IMR-90 (cell line): ENCODE data around the gene FBXL13. TPM values are rescaled to one million over a fixed set of nuclear protein-coding genes. Genes with fewer than 3 reads are reported as not detected.

Experiments used
- ATAC-seq: fragments of 200-7000 bp; cut with Tn5 transposase; 2 replicates; pipeline ENCODE4 v1.9.1; 2020; ENCODE audit warnings: low read depth, mild to moderate bottlenecking, moderate library complexity
- BruUV-seq: library from RNA; stranded (reverse); fragments of 400-500 nt; replicated peaks from 2 replicates; lab custom pipeline; 2021; lab: Mats Ljungman, UMichigan
- CTCF ChIA-PET: fragments of 300-600 bp; formaldehyde crosslinking; extraction: SDS; loops from one replicate; lab custom pipeline; 2021; ENCODE audit warnings: antibody characterized with exemption; lab: Yijun Ruan, JAX
- POLR2A ChIA-PET: fragments of 300-600 bp; sonication (Branson Sonifier 250); formaldehyde crosslinking; loops from one replicate; lab custom pipeline; 2022; ENCODE audit warnings: antibody characterized with exemption; ENCODE audit not compliant: unreplicated experiment; lab: Charles Lee
- DNase-seq: peaks from one replicate; pipeline ENCODE4 v3.0.0; 2013
- H2AFZ ChIP-seq: replicated peaks from 2 replicates; pipeline ENCODE3; 2013; ENCODE audit warnings: low read length, mild to moderate bottlenecking; ENCODE audit not compliant: poor library complexity
- H2AK5ac ChIP-seq: 2 replicates; pipeline ENCODE4 v1.6.1; 2013; ENCODE audit warnings: low read depth, low read length, inconsistent platforms
- H2AK9ac ChIP-seq: replicated peaks from 2 replicates; pipeline ENCODE3; 2013; ENCODE audit warnings: mild to moderate bottlenecking, low read depth, low read length, moderate library complexity; ENCODE audit not compliant: poor library complexity
- H2BK120ac ChIP-seq: 2 replicates; pipeline ENCODE4 v1.6.1; 2013; ENCODE audit warnings: low read depth, low read length, inconsistent platforms
- H2BK15ac ChIP-seq: 3 replicates; pipeline ENCODE4 v1.6.1; 2013; ENCODE audit warnings: low read depth, low read length, inconsistent platforms
- H2BK20ac ChIP-seq: 2 replicates; pipeline ENCODE4 v1.6.1; 2013; ENCODE audit warnings: low read depth, mild to moderate bottlenecking, inconsistent platforms, low read length, moderate library complexity
- H2BK5ac ChIP-seq: 2 replicates; pipeline ENCODE4 v1.6.1; 2013; ENCODE audit warnings: mild to moderate bottlenecking, low read depth, low read length, inconsistent platforms; ENCODE audit not compliant: poor library complexity, severe bottlenecking
- H3K14ac ChIP-seq: replicated peaks from 2 replicates; pipeline ENCODE4 v1.6.1; 2013; ENCODE audit warnings: low read depth, low read length, inconsistent platforms
- H3K18ac ChIP-seq: 2 replicates; pipeline ENCODE4 v1.6.1; 2013; ENCODE audit warnings: low read depth, low read length, control low read depth
- H3K23ac ChIP-seq: 2 replicates; pipeline ENCODE4 v1.6.1; 2013; ENCODE audit warnings: low read depth, low read length, inconsistent platforms
- H3K27ac ChIP-seq: 2 replicates; pipeline ENCODE4 v1.5.1; 2013; ENCODE audit warnings: mild to moderate bottlenecking, control low read depth, low read length; ENCODE audit not compliant: insufficient read depth
- H3K27me3 ChIP-seq: 2 replicates; pipeline ENCODE4 v1.6.1; 2013; ENCODE audit warnings: low read length; ENCODE audit not compliant: control insufficient read depth, insufficient read depth
- H3K36me3 ChIP-seq: 2 replicates; pipeline ENCODE4 v1.6.1; 2013; ENCODE audit warnings: low read length, mixed read lengths; ENCODE audit not compliant: control insufficient read depth, insufficient read depth
- H3K4ac ChIP-seq: 2 replicates; pipeline ENCODE4 v1.6.1; 2013; ENCODE audit warnings: low read depth, low read length, inconsistent platforms
- H3K4me1 ChIP-seq: 2 replicates; pipeline ENCODE4 v1.6.1; 2013; ENCODE audit warnings: low read length, mixed read lengths; ENCODE audit not compliant: control insufficient read depth, insufficient read depth
- H3K4me2 ChIP-seq: 2 replicates; pipeline ENCODE4 v1.6.1; 2013; ENCODE audit warnings: low read depth, mild to moderate bottlenecking, control low read depth, low read length, moderate library complexity
- H3K4me3 ChIP-seq: 2 replicates; pipeline ENCODE4 v1.5.1; 2013; ENCODE audit warnings: low read depth, mild to moderate bottlenecking, control low read depth, low read length, moderate library complexity; ENCODE audit not compliant: insufficient read depth
- H3K56ac ChIP-seq: 2 replicates; pipeline ENCODE4 v1.6.1; 2013; ENCODE audit warnings: low read length, inconsistent platforms; ENCODE audit not compliant: insufficient read depth; ENCODE audit errors: extremely low read depth
- H3K79me1 ChIP-seq, 2 experiments: 2 replicates each; pipeline ENCODE4 v1.6.1; 2013; ENCODE audit warnings: low read length in 2 of 2, inconsistent platforms in 1 of 2, low read depth in 1 of 2
- H3K9ac ChIP-seq: 2 replicates; pipeline ENCODE4 v1.6.1; 2013; ENCODE audit warnings: low read depth, low read length, control low read depth
- H3K9me1 ChIP-seq: 2 replicates; pipeline ENCODE4 v1.6.1; 2013; ENCODE audit warnings: low read length, inconsistent platforms; ENCODE audit not compliant: insufficient read depth
- H3K9me3 ChIP-seq: 2 replicates; pipeline ENCODE4 v1.6.1; 2013; ENCODE audit warnings: low read length; ENCODE audit not compliant: control insufficient read depth, insufficient read depth
- H4K20me1 ChIP-seq: 2 replicates; pipeline ENCODE4 v1.6.1; 2013; ENCODE audit warnings: low read length, inconsistent platforms; ENCODE audit not compliant: insufficient read depth
- H4K5ac ChIP-seq: 2 replicates; pipeline ENCODE4 v1.6.1; 2013; ENCODE audit warnings: mild to moderate bottlenecking, low read depth, low read length, control low read depth
- H4K8ac ChIP-seq, 2 experiments: 2 replicates each; pipeline ENCODE4 v1.6.1; 2013; ENCODE audit warnings: low read depth in 2 of 2, low read length in 2 of 2, control low read depth in 1 of 2, inconsistent platforms in 1 of 2
- H4K91ac ChIP-seq: 2 replicates; pipeline ENCODE4 v1.6.1; 2013; ENCODE audit warnings: low read depth, low read length, inconsistent platforms; ENCODE audit not compliant: insufficient read depth
- CEBPB ChIP-seq: IDR thresholded peaks from 2 replicates; pipeline ENCODE4 v1.6.1; 2012; ENCODE audit warnings: low read depth, low read length, improper control_type of control experiment
- MAZ ChIP-seq: IDR thresholded peaks from 2 replicates; pipeline ENCODE4 v1.6.1; 2012; ENCODE audit warnings: low read depth, mild to moderate bottlenecking, low read length, improper control_type of control experiment, moderate library complexity, borderline replicate concordance
- SMC3 ChIP-seq: fragments of 150-350 bp; IDR thresholded peaks from 2 replicates; pipeline ENCODE4 v1.6.1; 2016; ENCODE audit warnings: low read depth, mild to moderate bottlenecking, antibody characterized with exemption, low read length, moderate library complexity
- WGBS, 2 experiments: methylation state at CpG; one replicate each; pipeline versions ENCODE4 v1.1.5 to v1.1.7; 2013; ENCODE audit warnings: missing lambda C conversion rate in 2 of 2; ENCODE audit not compliant: insufficient read length in 1 of 2; ENCODE audit errors: extremely low coverage in 2 of 2; 5-methylcytosine and 5-hydroxymethylcytosine counted together
- dilution Hi-C: fragments of 300-500 bp; cut with HindIII; formaldehyde crosslinking; loops from one replicate; pipeline ENCODE4 v1.14.3; 2018; ENCODE audit warnings: low sequenced_read_pairs; ENCODE audit not compliant: unreplicated experiment
- in situ Hi-C: fragments of 300-500 bp; cut with MboI; formaldehyde crosslinking; loops from 3 replicates; pipeline ENCODE4 v1.14.3; 2019; ENCODE audit warnings: low sequenced_read_pairs, inconsistent platforms, mixed read lengths
- intact Hi-C: fragments of 100-400 bp; cut with micrococcal nuclease; formaldehyde crosslinking; loops from 2 replicates; pipeline ENCODE4 v1.10.0; 2022
- polyA plus RNA-seq, 3 experiments: library from polyadenylated mRNA; depleted of rRNA; stranded (reverse); fragments of >200 nt; gene quantifications; 2 replicates each; pipeline ENCODE4 v1.2.3, GENCODE V29; 2012; ENCODE audit warnings: low replicate concordance in 1 of 3
- total RNA-seq: library from RNA; depleted of rRNA; stranded (reverse); fragments of >200 nt; gene quantifications from 2 replicates; pipeline ENCODE4 v1.2.3, GENCODE V29; 2012
- TF ChIP-seq, protein P1 (sequence below): fragments of 150-350 bp; IDR thresholded peaks from 2 replicates; pipeline ENCODE4 v1.6.1; 2016; ENCODE audit warnings: low read depth, mild to moderate bottlenecking, low read length, moderate library complexity, borderline replicate concordance
- TF ChIP-seq, protein P2 (sequence below): conservative IDR thresholded peaks from 2 replicates; pipeline ENCODE4 v1.5.1; 2012; ENCODE audit warnings: mild to moderate bottlenecking, low read depth, low read length, improper control_type of control experiment

FBXL13 gene
- total and polyA plus RNA-seq, 2 of the 4 experiments (the other 2 are of a cell fraction): 0.24 to 0.36 TPM

DNA sequence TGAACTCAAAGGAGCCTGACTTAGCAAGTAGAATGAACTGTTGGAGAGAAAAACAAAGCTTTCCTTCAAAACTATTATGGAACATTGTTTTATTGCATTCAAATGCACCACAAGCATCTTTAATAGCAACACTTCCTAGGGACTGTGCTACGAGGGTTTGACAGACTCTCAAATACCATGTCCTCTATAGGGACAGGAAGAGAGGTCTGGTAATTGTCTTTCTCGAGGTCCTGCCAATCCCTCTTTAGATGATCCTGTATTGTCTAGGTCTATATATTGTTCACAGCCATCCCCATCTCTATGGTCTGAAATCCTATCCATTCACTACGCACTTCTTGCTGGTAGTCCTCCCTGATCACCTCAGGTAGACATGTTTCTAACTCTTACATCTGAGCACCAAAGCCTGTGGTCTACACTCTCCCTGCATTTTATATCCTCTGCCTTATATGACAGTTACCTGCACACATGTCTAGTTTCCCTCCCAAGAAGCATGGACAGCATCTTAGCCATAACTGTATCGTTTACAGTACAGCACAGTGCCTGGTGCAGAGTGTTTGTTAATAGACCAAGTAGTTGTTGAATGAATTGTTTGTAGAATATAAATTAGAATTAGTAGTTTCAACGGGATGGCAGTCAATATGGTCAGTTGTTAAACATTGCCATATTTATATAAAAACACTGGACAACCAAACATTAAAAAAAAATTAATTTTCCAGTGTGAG lies 183.5 kb downstream of the FBXL13 start:
- H3K23ac ChIP-seq: peak overlapping the region; percentile 76; the same call in 1 of the 2 replicates
- ChIA-PET CTCF (interaction anchor here (0.8 kb wide), 2 partner anchors 19 to 171 kb away, joined by 3 to 4 read pairs; no protein-coding TSS in a partner anchor), POLR2A (no interaction called here)
- H3K56ac ChIP-seq: peak overlapping the region; percentile 8; the same call in 1 of the 2 replicates
- no peak overlapping the region for H3K4me3 ChIP-seq
- peak overlapping the region; percentile 79; the same call in 2 of the 3 replicates for H2BK15ac ChIP-seq
- H2BK120ac ChIP-seq: peak overlapping the region; percentile 87
- peak overlapping the region; percentile 84 for H2AK5ac ChIP-seq
- peak overlapping the region; percentile 78 for H3K18ac ChIP-seq
- H4K5ac ChIP-seq: peak overlapping the region; percentile 17
- in situ Hi-C loops: no loop called here
- H2AK9ac ChIP-seq: no peak overlapping the region
- peak overlapping the region; percentile 28 to 80; a peak in 3 of 4 replicates for H4K8ac ChIP-seq
- no peak overlapping the region for H3K9ac ChIP-seq
- H3K79me1 ChIP-seq: peaks cover 0 to 4% of the 10 kb centered on the region in 2 experiments; a peak in 2 of 4 replicates
- peaks cover 13% of the 10 kb centered on the region for H3K4me1 ChIP-seq
- peak overlapping the region; percentile 45 for H4K91ac ChIP-seq
- DNase-seq (no peak), ATAC-seq (peak; percentile 15)
- peak overlapping the region; percentile 86 for H2BK5ac ChIP-seq
- H3K27ac ChIP-seq: peak overlapping the region; percentile 40; the same call in 1 of the 2 replicates
- dilution Hi-C loops: no loop called here
- H3K9me1 ChIP-seq: peaks cover 11% of the 10 kb centered on the region
- no TSS peak for BruUV-seq
- TF ChIP-seq CEBPB (no peak), MAZ (no peak), SMC3 (no peak)
- TF ChIP-seq, protein P1, sequence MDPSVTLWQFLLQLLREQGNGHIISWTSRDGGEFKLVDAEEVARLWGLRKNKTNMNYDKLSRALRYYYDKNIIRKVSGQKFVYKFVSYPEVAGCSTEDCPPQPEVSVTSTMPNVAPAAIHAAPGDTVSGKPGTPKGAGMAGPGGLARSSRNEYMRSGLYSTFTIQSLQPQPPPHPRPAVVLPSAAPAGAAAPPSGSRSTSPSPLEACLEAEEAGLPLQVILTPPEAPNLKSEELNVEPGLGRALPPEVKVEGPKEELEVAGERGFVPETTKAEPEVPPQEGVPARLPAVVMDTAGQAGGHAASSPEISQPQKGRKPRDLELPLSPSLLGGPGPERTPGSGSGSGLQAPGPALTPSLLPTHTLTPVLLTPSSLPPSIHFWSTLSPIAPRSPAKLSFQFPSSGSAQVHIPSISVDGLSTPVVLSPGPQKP: no peak
- TF ChIP-seq, protein P2, sequence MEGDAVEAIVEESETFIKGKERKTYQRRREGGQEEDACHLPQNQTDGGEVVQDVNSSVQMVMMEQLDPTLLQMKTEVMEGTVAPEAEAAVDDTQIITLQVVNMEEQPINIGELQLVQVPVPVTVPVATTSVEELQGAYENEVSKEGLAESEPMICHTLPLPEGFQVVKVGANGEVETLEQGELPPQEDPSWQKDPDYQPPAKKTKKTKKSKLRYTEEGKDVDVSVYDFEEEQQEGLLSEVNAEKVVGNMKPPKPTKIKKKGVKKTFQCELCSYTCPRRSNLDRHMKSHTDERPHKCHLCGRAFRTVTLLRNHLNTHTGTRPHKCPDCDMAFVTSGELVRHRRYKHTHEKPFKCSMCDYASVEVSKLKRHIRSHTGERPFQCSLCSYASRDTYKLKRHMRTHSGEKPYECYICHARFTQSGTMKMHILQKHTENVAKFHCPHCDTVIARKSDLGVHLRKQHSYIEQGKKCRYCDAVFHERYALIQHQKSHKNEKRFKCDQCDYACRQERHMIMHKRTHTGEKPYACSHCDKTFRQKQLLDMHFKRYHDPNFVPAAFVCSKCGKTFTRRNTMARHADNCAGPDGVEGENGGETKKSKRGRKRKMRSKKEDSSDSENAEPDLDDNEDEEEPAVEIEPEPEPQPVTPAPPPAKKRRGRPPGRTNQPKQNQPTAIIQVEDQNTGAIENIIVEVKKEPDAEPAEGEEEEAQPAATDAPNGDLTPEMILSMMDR: no peak
- peak overlapping the region; percentile 88 for H3K4ac ChIP-seq
- no peak overlapping the region; the same call in 1 of the 2 replicates for H3K4me2 ChIP-seq
- WGBS, 2 experiments: 88% methylated on average over 1 of the region's 5 CpGs; no CpG with 5 or more reads in 1 of the 2 experiments
- H3K27me3 ChIP-seq: no peaks in the 10 kb centered on the region
- intact Hi-C loops: no loop called here
- H2BK20ac ChIP-seq: peak overlapping the region; percentile 86
- peak overlapping the region; percentile 85 for H3K14ac ChIP-seq
- no peaks in the 10 kb centered on the region for H3K36me3 ChIP-seq
- no peak overlapping the region for H2AFZ ChIP-seq
- H4K20me1 ChIP-seq: no peaks in the 10 kb centered on the region
- no peaks in the 10 kb centered on the region for H3K9me3 ChIP-seq
